HCEC 1CT (cell line): Measurements from ENCODE around the gene PDE3A.
A peak's percentile ranks its signal among the peaks of the same experiment; 100 is the strongest.
"Not testable (repeated sequence)": the region's sequence is repeated elsewhere in the genome, so short reads cannot be mapped to it uniquely, and the experiment has no call there.

Experiments used
- DNase-seq: peaks from one replicate; pipeline ENCODE4 v3.0.0-alpha.2; 2017

PDE3A gene

DNA sequence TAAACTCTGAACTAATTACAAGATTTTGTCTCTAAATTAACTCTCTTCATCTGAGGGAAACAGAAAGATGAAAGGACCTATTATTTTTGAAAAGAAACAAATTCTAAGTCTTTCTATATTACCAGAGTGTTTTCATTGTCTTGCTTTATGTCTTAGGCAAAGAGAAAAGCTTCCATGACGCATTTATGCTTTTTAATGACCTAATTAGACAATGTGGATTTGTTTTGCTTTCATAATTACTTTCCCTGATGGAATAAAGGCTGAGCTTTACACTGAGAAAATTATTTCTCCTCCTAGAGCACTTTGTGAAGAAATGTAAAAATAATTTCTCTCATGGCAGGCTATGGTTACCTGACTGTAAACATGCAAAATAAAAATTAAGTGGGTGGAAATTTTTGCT lies 188.8 kb downstream of the PDE3A start:
- DNase-seq: no peak

- DNase-seq: no peak
Measured at GRCh38 chr12:20560935-20561334, 192.6 kb downstream of the PDE3A start.

DNA sequence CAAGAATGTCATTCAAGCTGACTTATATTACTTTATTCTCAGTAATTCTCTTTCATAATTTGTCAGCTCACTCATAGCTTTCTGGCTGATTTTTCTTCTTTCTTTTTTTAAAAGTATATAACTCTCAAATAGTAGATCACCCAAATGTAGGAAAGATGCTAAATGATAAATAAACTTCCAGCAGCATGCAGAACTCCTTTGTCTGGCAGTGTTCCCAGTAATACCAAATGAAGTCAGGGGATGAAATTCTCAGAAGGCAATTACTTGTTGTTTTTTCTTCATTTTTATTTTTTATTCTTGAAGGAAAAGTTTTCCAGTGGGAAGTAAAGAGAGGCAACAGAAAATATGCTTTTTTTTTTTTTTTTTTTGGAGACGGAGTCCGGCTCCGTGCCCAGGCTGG lies 193.5 kb downstream of the PDE3A start:
- no peak for DNase-seq

DNA sequence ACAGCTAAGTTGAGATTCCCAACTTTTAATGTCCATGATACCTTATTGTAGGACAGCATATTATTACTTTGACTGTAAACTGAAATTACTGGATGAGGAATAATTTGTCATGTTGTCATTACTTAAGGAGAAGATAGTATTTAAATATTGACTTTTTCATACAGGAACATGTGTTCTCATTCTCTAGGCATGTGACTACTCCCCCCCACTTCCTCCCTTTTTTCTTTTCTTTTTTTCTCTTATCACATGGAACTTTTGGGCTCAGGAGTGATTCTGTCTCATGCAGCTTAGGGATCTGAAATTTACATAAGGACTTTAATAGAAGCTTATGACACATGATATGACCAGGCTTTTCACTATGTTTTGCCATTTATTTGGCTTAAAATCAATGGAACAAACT lies 199.1 kb downstream of the PDE3A start:
- peak; percentile 4 for DNase-seq

GRCh38 chr12:20572451-20572850 lies 204.1 kb downstream of the PDE3A start:
- no peak for DNase-seq

DNA sequence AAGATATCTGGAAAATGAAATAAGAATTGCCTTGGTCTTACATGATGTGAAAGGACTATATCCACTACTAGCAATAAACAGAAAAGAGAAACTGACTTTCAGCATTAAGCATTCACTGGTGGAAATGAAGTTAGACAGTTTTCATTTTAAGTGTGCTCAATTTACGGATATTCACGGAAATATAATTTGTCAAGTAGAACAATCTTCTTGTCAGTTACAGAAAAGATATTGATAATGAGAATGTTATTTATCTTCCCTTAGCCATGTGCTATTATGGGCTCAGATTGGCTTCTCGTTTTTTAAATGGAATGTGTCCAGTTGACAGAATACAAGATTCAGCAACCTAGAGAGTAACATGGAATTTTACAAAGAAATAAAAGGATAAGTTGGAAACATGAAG lies 208.2 kb downstream of the PDE3A start:
- DNase-seq: no peak

DNA sequence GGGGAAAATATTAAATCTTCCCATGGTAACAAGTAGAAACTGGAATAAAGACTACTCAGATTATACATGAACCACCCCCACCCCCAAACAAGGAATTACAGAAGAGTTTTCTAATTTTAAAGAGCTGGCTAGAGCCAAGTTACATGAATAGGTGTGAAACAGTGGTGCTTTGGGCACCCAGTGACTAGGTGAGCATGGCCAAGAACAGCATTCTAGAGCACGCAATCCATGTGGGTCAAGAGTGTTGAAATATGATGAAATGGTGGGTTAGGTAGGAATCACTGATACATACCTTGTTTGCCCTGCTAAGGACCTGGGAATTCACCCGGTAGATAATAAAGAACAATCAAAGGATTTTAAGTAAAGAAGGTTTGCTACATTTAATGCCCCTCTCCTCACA lies 208.7 kb downstream of the PDE3A start:
- DNase-seq: no peak

DNA sequence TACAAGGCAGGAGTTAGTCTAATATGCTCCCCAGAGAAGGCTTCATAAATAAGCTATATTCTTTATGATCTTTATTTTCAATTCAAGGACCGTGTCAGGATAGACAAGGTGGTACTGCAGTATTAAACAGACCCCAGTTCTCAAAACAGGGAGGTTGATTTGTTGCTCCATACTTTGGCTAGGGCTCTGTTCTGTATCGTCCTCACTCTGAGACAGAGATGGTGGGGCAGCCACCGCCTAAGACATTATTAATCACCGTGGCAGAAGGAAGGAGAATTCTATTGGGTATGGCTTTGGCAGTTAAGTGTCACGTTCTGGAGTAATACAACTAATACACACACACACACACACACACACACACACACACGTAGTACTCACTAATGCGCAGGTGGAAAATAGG lies 209.8 kb downstream of the PDE3A start:
- DNase-seq: no peak

GRCh38 chr12:20585055-20585625 lies 216.8 kb downstream of the PDE3A start:
- no peak for DNase-seq

DNA sequence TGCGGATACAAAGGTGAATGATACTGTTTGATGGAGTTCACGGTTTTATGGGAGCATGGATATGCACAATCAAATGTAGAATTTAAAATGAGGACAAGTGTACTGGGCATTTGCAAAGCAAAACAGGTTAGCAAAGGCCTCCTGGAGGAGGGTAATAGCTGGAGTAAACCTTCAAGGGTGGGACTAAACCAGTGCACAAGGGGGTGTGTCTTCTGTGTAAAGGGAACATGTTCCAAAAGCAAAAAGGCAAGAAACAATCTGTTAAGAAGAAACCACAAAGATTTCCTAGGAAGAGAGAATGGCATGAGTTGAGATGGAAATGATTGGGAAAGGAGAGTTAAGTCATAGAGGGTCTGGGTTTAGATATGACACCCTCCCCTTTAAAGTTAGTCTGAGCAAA lies 217.6 kb downstream of the PDE3A start:
- DNase-seq: no peak

GRCh38 chr12:20588042-20588441 lies 219.7 kb downstream of the PDE3A start:
- DNase-seq: no peak

DNA sequence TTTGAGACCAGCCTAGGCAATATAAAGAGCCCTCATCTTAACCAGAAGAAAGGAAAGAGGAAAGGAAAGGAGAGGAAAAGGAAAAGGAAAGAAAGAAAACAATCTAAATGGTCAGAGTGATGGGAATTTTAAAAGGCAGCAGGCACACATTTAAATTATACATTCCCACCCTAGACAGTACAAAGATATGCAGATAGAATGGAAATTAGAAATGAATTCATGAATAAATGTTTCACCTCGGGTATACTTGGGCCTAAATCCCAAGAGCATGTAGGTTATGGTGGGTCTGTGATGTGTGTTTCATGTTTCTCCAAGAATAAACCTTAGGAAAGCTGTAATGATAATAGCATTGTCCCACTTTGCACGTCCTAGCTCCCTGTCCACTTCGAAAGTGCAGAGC lies 222.2 kb downstream of the PDE3A start:
- no peak for DNase-seq

DNA sequence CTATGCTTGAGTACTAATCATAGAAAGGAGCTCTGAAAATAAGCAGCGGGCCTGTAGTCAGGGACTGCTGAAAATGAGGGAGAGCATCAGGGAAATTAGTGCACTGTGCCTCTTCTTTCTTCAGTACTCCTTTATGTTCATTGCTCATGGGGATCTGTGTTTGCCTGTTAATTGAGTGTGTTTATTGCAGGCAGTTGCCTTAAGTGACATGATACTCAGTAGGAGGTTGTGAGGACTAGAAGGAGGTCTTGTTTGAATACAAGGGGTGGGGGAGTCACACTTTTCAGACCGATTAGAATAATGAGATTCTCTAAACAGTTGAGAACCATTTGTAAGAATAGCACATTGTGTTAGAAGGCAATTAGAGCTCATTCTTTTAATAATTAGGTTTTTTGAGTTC lies 224.2 kb downstream of the PDE3A start:
- DNase-seq: no peak

DNA sequence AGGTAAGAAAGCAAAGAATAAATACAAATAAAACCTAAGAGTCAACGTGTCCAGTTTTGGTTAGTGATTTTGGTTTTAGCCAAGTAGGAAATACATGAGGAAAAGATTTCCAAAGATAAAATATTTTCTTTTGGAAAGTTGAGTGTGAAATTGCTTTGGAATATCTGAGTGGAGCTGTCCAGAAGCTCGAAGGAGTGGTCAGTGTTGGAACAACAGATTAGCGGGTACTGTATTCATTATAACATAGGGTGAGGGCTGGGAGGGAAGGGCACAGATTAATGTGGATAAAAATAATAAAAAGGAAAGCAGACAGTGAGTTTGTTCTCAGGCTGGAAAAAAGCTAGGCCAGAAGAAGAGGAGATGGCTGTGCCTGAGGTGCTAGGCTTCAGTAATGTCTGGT lies 225.3 kb downstream of the PDE3A start:
- DNase-seq: no peak

GRCh38 chr12:20596061-20596460 lies 227.7 kb downstream of the PDE3A start:
- DNase-seq: peak; percentile 4

DNA sequence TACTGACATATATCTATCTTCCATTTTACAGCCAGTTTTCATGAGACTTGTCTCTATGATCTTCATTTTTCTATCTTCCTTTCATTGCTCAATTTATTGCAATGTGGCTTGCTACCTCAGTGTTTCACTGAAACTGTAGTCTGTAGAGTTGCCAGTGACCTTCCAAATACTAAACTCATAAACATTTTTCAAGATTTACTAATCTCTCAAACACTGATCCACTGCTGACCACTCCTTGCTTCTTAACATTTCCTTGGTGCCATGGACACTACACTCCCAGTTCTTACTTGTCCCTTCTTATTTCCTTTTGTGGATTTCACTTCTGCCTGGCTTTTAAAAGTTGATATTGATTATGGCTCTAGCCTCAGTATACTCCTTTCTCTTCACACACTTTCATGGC lies 231.4 kb downstream of the PDE3A start:
- DNase-seq: no peak

DNA sequence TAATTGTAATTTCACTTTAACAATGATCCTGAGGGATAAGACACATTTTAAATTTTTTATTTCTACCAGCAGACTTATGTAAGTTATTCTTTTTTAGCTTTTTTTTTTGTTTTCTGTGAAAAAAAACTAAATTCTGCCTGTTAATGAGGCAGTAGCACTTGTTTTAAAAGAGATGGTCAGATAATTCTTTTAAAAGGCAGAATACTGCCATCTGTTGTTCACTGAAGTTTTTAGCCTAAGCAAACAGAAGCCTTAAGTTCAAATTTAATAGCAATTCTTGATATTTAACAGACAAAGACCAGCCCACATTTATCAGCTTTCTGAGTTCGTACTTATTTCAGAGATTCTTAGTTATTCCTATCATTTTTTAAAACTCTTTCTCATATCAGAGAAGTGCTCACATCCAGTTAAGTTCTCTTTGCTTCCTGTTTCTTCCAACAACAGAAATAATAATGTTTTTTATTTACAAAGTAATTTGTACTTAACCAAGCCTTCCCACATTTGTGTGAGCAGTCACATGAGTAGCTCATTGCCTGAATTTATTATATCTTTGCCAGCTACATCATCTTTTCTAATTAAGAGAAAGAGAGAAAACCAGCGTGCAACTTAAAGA lies 233.4 kb downstream of the PDE3A start:
- peak; percentile 56 for DNase-seq

- DNase-seq: peak; percentile 68
Measured at GRCh38 chr12:20602641-20603391, 234.5 kb downstream of the PDE3A start.

- DNase-seq: no peak
Measured at GRCh38 chr12:20604408-20605067, 236.2 kb downstream of the PDE3A start.

DNA sequence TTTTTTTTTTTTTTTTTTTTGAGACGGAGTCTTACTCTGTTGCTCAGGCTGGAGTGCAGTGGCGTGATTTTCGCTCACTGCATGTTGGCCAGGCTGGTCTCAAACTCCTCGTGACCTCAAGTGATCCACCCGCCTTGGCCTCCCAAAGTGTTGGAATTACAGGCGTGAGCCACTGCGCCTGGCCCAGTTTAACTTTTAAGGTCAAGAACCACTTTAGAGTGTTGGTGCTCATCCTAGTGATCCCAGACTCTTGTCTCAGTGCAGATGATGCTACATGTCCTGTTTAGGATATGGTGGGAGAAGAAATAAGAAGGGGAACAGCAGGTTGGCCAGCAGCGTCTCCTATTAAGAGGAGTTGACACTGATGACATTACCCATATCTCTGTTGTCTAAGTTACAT lies 246.7 kb downstream of the PDE3A start:
- not testable (repeated sequence) for DNase-seq

- no peak for DNase-seq
Measured at GRCh38 chr12:20616093-20616492, 247.8 kb downstream of the PDE3A start.

DNA sequence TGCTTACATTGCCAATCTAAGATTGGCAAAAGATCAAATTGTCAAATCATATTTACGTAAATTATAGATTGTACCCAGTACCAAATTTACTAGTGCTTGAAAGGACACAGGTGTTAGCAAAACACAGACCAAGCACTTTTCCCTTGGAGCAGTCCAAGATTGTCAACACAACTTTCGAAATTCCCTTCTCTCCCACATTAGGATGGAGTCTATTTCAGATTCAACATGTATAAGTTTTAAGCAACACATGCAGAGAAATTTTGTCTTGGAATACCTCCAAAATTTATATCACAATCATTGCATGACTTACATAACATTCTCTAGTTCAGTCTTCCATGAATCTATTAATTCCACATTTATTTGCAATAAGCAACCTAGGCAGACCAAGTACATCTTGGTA lies 251.9 kb downstream of the PDE3A start:
- DNase-seq: no peak

GRCh38 chr12:20624718-20625117 lies 256.4 kb downstream of the PDE3A start:
- peak; percentile 46 for DNase-seq

DNA sequence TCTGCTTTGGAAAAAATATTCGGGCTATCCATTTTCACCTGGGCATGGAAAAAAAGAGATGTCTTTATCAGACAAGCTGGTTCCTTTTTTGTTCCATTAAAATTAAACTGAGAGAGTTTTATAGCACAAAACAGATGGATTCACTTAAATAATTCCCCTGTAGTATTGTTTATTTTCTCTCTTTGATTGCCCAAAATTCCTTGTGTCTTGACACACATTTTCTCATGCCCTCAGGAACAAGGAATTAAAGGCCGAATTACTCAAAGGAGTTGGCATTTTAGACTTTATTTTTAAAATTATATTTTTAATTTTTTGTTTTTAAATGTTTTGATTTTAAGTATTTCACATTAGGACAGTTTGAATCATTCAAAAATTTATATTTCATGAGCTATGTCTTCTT lies 257.2 kb downstream of the PDE3A start:
- DNase-seq: no peak
